ENCODE results near the gene INSC. TPM values are rescaled to one million over a fixed set of nuclear protein-coding genes. Genes with fewer than 3 reads are reported as not detected.

The INSC gene
- total and polyA plus RNA-seq, 2 of the 13 experiments (the other 11 are each of a cell fraction or from before 2014, with no cell fraction given) = 0.09 TPM; not detected in 1

- TF ChIP-seq CSRNP1 (CRISPR knock-in tag; IDR thresholded peaks at IDR 0.05) (no peak), ZNF317 (CRISPR knock-in tag; IDR thresholded peaks at IDR 0.05) (no peak), ZNF350 (CRISPR knock-in tag; IDR thresholded peaks at IDR 0.05; ENCODE audit: borderline replicate concordance, low read depth) (no peak)
Observed at GRCh38 chr11:15229069-15229468, 114.3 kb downstream of the INSC start (continued).

DNA sequence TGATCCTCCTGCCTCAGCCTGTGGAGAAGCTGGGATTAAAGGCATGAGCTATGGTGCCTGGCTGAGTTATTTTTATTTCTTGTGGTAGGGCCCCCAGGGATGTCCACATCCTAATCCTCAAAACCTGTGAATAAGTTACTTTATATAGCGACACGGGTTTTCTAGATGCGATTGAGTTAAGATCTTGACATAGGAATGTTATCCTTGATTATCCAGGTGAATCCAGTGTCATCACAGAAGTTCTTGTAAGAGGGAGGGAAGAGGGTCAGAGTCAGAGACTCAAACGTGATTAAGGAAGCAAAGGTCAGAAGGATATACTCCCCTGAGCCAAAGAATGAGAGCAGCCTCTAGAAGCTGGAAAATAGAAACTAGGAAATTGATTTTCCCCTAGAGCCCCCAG lies 117.8 kb downstream of the INSC start:
- Histone ChIP-seq H3K4me1 (ENCODE audit: insufficient read depth, low read length) (no peaks in the 10 kb centered on the region), H3K36me3 (replicated peaks in 1 of 2; ENCODE audit: control insufficient read depth in 1 of 2, insufficient read depth in 2 of 2, low read length in 2 of 2) (no peaks in the 10 kb centered on the region), H3K9me3 (ENCODE audit: low read length) (no peaks in the 10 kb centered on the region), H3K4me2 (ENCODE audit: low read depth, low read length) (no peak overlapping the region), H4K20me1 (ENCODE audit: insufficient read depth, low read length) (no peaks in the 10 kb centered on the region), H3K9ac (ENCODE audit: insufficient read depth, low read depth, low read length) (no peak overlapping the region), H3K79me2 (ENCODE audit: insufficient read depth, low read length) (no peaks in the 10 kb centered on the region), H3K27ac (ENCODE audit: extremely low read length, insufficient read depth, low read length) (no peak overlapping the region), H3K27me3 (ENCODE audit: control insufficient read depth in 1 of 2, insufficient read depth in 2 of 2, low read length in 2 of 2) (no peaks in the 10 kb centered on the region), H3K4me3 (replicated peaks in 1 of 3; ENCODE audit: insufficient read depth in 1 of 3, low read depth in 2 of 3, low read length in 3 of 3) (no peak overlapping the region), H2AFZ (ENCODE audit: low read length) (no peak overlapping the region)
- POLR2A ChIA-PET = no interaction called here
- intact Hi-C loops (cut with micrococcal nuclease; ENCODE audit: unreplicated experiment) (no loop called here), in situ Hi-C loops (cut with HindIII; ENCODE audit: extremely low pct_ligation_motif_present, low pct_unique_long_range_greater_than_20kb) (no loop called here)
- DNase-seq (ENCODE audit: low spot score) (no peak), ATAC-seq (no peak), FAIRE-seq (no peak)
- CTCF ChIA-PET (ENCODE audit: low intra/inter-chr PET ratio, low total read pairs) = no interaction called here
- WGBS (ENCODE audit: low lambda C conversion rate) = 31% methylated on average over 4 of the region's 4 CpGs
- BruUV-seq (replicated peaks) = no TSS peak
- TF ChIP-seq, protein P1, sequence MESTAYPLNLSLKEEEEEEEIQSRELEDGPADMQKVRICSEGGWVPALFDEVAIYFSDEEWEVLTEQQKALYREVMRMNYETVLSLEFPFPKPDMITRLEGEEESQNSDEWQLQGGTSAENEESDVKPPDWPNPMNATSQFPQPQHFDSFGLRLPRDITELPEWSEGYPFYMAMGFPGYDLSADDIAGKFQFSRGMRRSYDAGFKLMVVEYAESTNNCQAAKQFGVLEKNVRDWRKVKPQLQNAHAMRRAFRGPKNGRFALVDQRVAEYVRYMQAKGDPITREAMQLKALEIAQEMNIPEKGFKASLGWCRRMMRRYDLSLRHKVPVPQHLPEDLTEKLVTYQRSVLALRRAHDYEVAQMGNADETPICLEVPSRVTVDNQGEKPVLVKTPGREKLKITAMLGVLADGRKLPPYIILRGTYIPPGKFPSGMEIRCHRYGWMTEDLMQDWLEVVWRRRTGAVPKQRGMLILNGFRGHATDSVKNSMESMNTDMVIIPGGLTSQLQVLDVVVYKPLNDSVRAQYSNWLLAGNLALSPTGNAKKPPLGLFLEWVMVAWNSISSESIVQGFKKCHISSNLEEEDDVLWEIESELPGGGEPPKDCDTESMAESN (CRISPR knock-in tag; conservative IDR thresholded peaks at IDR 0.05) = no peak
- TF ChIP-seq ZNF44 (CRISPR knock-in tag; IDR thresholded peaks at IDR 0.05) (no peak), TAF15 (IDR thresholded peaks at IDR 0.05; ENCODE audit: low read depth, low read length, poor library complexity, severe bottlenecking) (no peak), GMEB2 (CRISPR knock-in tag; IDR thresholded peaks at IDR 0.05; ENCODE audit: low read depth) (no peak), ETV5 (CRISPR knock-in tag; IDR thresholded peaks at IDR 0.05; ENCODE audit: borderline replicate concordance) (no peak), ISX (CRISPR knock-in tag; conservative IDR thresholded peaks at IDR 0.05) (no peak), ZNF552 (CRISPR knock-in tag; IDR thresholded peaks at IDR 0.05; ENCODE audit: borderline replicate concordance) (no peak), FOXA1 (IDR thresholded peaks at IDR 0.05) (no peak), FOXA1 (CRISPR knock-in tag; IDR thresholded peaks at IDR 0.05) (no peak), KLF11 (CRISPR knock-in tag; IDR thresholded peaks at IDR 0.05) (no peak), ZNF839 (CRISPR knock-in tag; IDR thresholded peaks at IDR 0.05; ENCODE audit: borderline replicate concordance) (no peak), ZNF570 (CRISPR knock-in tag; IDR thresholded peaks at IDR 0.05; ENCODE audit: borderline replicate concordance) (no peak), ZNF564 (CRISPR knock-in tag; IDR thresholded peaks at IDR 0.05) (no peak)

All from HepG2 (cell line).